HG03442 (cell line): Measurements from ENCODE around the gene DIS3L.
"Not testable (repeated sequence)": the region's sequence is repeated elsewhere in the genome, so short reads cannot be mapped to it uniquely, and the experiment has no call there.

Experiments
- ATAC-seq: cut with Tn5 transposase; IDR thresholded peaks from one replicate; pipeline ENCODE4 v1.9.1; 2021; ENCODE audit warnings: mild to moderate bottlenecking, moderate library complexity; ENCODE audit not compliant: unreplicated experiment

Gene DIS3L

DNA sequence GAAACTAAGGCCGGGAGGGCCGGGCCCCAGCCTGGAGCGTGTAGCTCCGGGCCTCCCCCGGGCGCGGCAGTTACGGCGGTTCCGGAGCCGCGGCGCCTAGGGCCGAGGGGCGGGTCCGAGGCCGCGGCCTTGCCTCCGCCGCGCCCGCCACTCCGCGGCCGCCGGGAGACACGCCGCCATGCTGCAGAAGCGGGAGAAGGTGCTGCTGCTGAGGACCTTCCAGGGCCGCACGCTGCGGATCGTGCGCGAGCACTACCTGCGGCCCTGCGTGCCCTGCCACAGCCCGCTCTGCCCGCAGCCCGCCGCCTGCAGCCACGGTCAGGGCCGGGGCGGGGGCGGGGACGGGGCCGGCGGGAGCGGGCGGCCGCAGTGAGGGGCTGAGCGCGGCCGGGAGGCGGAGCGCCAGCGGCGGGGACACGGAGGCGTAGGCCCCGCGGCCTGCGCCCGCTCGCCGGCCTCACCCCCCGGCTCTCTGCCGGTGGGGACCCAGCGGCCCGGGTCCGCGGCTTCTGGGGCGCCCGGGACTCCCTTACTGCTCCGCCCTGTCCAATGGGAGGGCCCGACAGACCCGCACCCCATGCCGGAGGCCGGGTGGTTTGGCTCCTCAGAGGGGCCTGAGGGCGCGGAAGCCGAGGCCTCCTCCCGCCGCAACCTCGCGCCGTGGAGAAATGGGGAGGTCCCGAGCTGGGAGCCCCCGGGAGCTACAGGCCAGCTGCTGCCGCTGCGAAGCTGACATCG is at the start of gene DIS3L:
Gene DIS3L (plus strand): TSS at position 150 of the 738 bp plus-strand sequence. CDS start 29 bp downstream, at position 179.
- peak; percentile 60 for ATAC-seq

GRCh38 chr15:66245832-66246231 is 47.5 kb upstream of the DIS3L start:
- ATAC-seq: not testable (repeated sequence)

DNA sequence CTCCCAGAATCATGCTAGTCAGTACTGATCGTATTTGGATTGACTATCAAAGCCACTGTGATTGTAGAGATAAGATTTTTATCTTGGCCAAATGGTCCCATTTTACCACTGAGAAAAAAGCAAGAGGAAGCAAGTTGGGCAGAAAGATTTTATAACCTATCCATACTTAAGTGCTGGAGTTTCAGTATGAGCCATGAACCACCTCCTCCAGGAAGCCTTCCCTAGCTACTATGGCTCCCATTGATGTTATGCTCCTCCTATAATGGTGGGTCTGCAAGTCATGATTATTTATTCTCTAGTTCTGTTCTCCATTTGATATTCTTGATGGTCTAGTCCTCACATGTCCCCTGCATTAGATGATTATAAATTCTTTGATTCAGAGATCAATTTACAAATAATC is 46.4 kb upstream of the DIS3L start:
- ATAC-seq: no peak

- ATAC-seq: no peak
Measured at GRCh38 chr15:66249605-66250174, 43.7 kb upstream of the DIS3L start.

GRCh38 chr15:66251065-66251789 is 42.1 kb upstream of the DIS3L start:
- ATAC-seq: no peak

DNA sequence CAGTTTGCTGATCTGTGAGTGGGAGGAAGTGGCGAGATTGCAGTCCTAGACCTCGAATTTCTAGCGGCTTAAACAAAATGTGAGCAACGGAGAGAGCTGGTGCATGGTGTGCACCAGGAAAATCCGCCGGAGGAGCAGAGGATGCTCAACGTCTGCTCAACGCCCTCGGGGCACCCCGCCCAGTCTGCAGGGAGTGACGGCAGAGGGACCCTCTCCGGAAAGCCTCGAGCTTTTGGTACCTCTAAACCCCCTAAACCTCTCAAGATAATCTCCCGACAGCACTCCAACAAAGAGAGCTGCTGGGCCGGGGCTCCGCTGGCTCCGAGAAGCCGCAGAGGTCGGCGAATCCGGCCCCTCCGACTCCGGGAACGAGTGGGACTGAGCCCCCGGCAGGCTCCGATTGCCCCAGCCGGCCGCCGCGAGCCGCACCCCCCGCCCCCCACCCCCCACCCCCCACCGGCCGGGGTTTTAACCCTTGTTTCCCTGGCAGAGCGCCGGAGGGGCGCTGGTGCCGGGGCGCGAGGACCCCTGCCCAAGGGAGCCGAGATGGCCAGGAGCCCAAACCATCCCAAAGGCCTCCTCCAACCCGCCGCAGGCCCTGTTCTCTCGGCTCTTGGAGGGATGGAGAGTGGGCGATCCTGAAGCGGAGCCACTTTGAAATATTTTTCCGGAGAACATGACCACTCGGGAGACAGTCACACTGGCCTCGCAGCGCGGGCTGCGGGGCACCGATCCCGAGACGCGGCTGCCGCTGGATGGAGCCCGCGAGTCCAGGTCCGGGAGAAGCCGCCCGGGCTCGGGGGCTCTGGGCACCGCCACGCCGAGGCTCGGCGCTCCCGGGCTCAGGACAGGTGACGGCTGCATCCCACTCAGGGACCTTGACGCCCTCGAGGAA is 41.3 kb upstream of the DIS3L start:
- no peak for ATAC-seq

GRCh38 chr15:66252685-66253417 is 40.5 kb upstream of the DIS3L start:
- ATAC-seq: no peak

DNA sequence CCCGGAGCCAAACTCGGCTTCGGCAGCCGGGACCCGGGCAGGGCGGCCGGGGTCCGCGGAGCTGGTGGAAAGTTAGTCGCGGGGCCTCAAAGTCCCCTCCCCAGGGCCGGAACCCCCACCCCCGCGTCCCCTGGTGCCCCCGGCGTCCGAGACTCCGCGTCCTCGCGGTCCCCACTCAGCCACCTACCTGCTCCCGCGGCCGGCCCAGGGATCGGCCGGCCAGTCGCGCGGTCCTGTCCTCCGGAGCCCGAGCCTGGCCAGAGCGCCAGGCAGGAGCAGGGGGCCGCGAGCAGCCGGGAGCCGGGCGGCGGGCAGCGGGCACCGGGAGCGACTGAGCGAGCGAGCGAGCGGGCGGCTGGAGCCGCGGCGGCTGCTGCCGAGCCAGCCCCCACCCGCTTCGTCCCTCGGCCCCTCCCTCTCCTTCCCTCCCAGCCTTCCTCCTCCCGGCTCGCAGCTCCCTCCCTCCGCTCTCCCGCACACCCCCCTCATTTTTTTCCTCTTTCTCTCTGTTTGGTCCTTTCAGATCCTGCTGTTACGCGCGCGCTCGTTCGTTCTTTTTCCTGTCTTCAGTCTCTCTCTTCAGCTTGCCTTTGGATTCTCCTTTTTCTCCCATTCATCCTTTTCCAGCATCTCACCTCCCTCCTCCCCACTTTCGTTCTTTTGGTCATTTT is 39.8 kb upstream of the DIS3L start, which contains the start of gene MEGF11:
Gene MEGF11 (minus strand): TSS at position 333 of the 671 bp plus-strand sequence. CDS start 125,347 bp downstream, outside the sequence.
- ATAC-seq: no peak

- no peak for ATAC-seq
Measured at GRCh38 chr15:66254089-66254950, 39.0 kb upstream of the DIS3L start.

- no peak for ATAC-seq
Measured at GRCh38 chr15:66254951-66255676, 38.3 kb upstream of the DIS3L start.

DNA sequence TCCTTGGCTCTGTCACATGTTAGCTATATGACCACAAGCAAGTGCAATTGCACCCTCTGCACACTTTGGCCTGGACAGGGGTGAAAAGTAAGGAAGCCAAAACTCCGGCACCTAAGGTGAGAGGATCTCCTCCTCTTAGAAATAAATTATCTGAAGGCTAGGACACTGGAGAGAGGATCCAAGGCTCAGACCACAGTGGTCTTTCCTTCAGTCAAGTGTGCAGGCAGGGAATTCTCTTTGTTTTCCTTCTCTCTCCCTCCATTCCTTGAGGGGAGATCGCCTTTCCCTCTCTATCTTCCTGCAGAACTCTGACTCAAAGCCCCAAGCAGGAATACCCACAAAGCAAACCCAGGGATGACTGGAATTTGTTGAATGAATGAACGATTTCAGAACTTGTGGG is 36.7 kb upstream of the DIS3L start:
- no peak for ATAC-seq

GRCh38 chr15:66261056-66261455 is 32.3 kb upstream of the DIS3L start:
- ATAC-seq: no peak

GRCh38 chr15:66262837-66263236 is 30.5 kb upstream of the DIS3L start:
- not testable (repeated sequence) for ATAC-seq

DNA sequence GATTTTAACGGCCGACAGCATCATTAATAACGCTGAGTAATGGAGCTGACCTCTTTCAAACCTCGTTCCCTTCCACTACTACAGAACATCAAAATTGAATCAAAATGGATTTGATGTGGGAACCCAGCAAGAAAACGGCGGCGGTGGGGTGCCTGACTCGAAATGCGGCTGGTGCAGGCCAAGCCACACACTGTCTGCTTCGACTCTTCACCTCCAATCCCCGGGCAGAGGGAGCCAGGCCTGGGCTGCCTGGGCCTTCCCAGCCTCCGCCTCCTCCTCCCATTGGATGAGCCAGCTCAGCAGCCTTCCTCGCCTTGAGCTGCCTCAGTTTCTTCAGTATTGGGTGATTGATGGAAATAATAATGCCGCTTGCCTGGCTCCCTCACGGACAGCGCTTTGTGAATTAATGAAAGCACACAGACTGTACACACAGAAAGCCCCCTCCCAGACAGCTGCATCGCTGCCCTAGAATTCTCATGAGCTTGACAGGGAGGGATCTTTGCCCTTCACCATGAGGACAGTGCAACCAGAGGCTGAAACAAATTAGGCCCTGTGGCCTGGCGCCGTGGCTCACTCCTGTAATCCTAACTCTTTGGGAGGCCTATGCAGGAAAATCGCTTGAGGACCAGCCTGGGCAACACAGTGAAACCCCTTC is 28.4 kb upstream of the DIS3L start:
- no peak for ATAC-seq

- ATAC-seq: no peak
Measured at GRCh38 chr15:66269326-66270090, 23.9 kb upstream of the DIS3L start.

DNA sequence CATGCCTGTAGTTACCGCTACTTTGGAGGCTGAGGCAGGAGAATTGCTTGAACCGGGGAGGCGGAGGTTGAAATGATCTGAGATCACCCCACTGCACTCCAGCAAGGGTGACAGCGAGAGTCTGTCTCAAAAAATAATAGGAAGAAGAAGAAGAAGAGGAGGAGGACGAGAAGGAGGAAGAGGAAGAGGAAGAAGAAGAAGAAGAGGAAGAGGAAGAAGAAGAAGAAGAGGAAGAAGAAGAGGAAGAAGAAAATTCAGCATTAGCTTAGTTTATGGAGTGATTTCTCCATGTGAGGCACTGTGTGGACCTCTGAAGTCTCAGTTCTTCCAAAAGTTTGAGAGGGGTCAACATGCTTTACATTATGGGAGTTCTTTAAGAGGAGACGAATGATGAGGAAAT is 22.4 kb upstream of the DIS3L start:
- no peak for ATAC-seq

GRCh38 chr15:66275352-66275751 is 18.0 kb upstream of the DIS3L start:
- no peak for ATAC-seq
